ENCODE measurements around the gene NPHP4. TPM values are rescaled to one million over a fixed set of nuclear protein-coding genes. Genes with fewer than 3 reads are reported as not detected.

The NPHP4 gene
- total RNA-seq, 1 experiment from 2014 or later = 16.8 TPM

- no peak for TF ChIP-seq AR (CRISPR knock-in tag; IDR thresholded peaks at IDR 0.05)
Observed at GRCh38 chr1:6041432-6042062, 49.3 kb upstream of the NPHP4 start (continued).

- Mint-ChIP-seq H3K27me3 (ENCODE audit: low read depth) (no peaks in the 10 kb centered on the region), H3K36me3 (no peaks in the 10 kb centered on the region), H3K27ac (no peak overlapping the region), H3K9me3 (no peaks in the 10 kb centered on the region), H3K4me3 (no peak overlapping the region), H3K4me1 (peaks cover 7% of the 10 kb centered on the region)
- CTCF ChIA-PET = interaction anchor here (0.6 to 1.6 kb wide), 14 partner anchors 10 to 864 kb away, joined by 3 to 11 read pairs (median 4); no protein-coding TSS in a partner anchor
- POLR2A ChIA-PET = no interaction called here
- TF ChIP-seq NR3C1 (CRISPR knock-in tag; conservative IDR thresholded peaks at IDR 0.05; ENCODE audit: low read depth) (no peak), HMGA2 (CRISPR knock-in tag; IDR thresholded peaks at IDR 0.05) (no peak), SMAD4 (CRISPR knock-in tag; IDR thresholded peaks at IDR 0.05) (no peak), ZNF138 (CRISPR knock-in tag; conservative IDR thresholded peaks at IDR 0.05) (no peak), IRF2 (CRISPR knock-in tag; IDR thresholded peaks at IDR 0.05; ENCODE audit: borderline replicate concordance, low read depth) (no peak), CREB1 (CRISPR knock-in tag; IDR thresholded peaks at IDR 0.05) (no peak), KAT7 (CRISPR knock-in tag; IDR thresholded peaks at IDR 0.05; ENCODE audit: borderline replicate concordance) (no peak), CREM (CRISPR knock-in tag; IDR thresholded peaks at IDR 0.05) (no peak), RORB (CRISPR knock-in tag; IDR thresholded peaks at IDR 0.05) (no peak), MYBL2 (CRISPR knock-in tag; IDR thresholded peaks at IDR 0.05) (no peak), AR (CRISPR knock-in tag; IDR thresholded peaks at IDR 0.05) (no peak), HMGXB4 (CRISPR knock-in tag; IDR thresholded peaks at IDR 0.05) (no peak)
- ATAC-seq (no peak), DNase-seq (ENCODE audit: low spot score) (no peak)
Observed at GRCh38 chr1:6040861-6041415, 48.7 kb upstream of the NPHP4 start.

GRCh38 chr1:6040444-6040843 is 48.2 kb upstream of the NPHP4 start:
- H3K4me1 Mint-ChIP-seq = peaks cover 9% of the 10 kb centered on the region
- no peaks in the 10 kb centered on the region for H3K27me3 Mint-ChIP-seq (ENCODE audit: low read depth)
- no peak overlapping the region for H3K4me3 Mint-ChIP-seq
- POLR2A ChIA-PET = no interaction called here
- no peaks in the 10 kb centered on the region for H3K9me3 Mint-ChIP-seq
- DNase-seq (ENCODE audit: low spot score) = no peak
- TF ChIP-seq ZNF317 (CRISPR knock-in tag; IDR thresholded peaks at IDR 0.05; ENCODE audit: borderline replicate concordance, low read depth) = no peak
- TF ChIP-seq IRF2 (CRISPR knock-in tag; IDR thresholded peaks at IDR 0.05; ENCODE audit: borderline replicate concordance, low read depth) = no peak
- TF ChIP-seq CREM (CRISPR knock-in tag; IDR thresholded peaks at IDR 0.05) = no peak
- no peak for TF ChIP-seq NFYB (CRISPR knock-in tag; conservative IDR thresholded peaks at IDR 0.05; ENCODE audit: low read depth)
- TF ChIP-seq ATF1 (CRISPR knock-in tag; IDR thresholded peaks at IDR 0.05) = no peak
- TF ChIP-seq ZNF416 (CRISPR knock-in tag; IDR thresholded peaks at IDR 0.05) = no peak
- H3K27ac Mint-ChIP-seq = no peak overlapping the region
- CTCF ChIA-PET = interaction anchor here (0.6 to 1.9 kb wide), 4 partner anchors 12 to 296 kb away, joined by 3 to 10 read pairs (median 6); no protein-coding TSS in a partner anchor
- no peak for ATAC-seq
- no peaks in the 10 kb centered on the region for H3K36me3 Mint-ChIP-seq
